WTC11 (cell line): ENCODE data around the gene LAMA5.

ENCODE experiments used
- CREB1 ChIP-seq: sonication (generic); formaldehyde crosslinking; IDR thresholded peaks from 2 replicates; pipeline ENCODE4 v1.8.0; 2023; ENCODE audit warnings: mild to moderate bottlenecking, missing genetic modification reagents
- JAZF1 ChIP-seq: fragments of 250-450 bp; sonication (Bioruptor Pico); IDR thresholded peaks from 2 replicates; pipeline ENCODE4 v1.9.0; 2021; ENCODE audit warnings: moderate library complexity, mild to moderate bottlenecking, inconsistent platforms
- PRRX2 ChIP-seq: fragments of 250-450 bp; sonication (Bioruptor Pico); IDR thresholded peaks from 2 replicates; pipeline ENCODE4 v1.8.0; 2021; ENCODE audit warnings: mild to moderate bottlenecking
- TP53 ChIP-seq: sonication (generic); formaldehyde crosslinking; IDR thresholded peaks from 2 replicates; pipeline ENCODE4 v1.8.1; 2023; ENCODE audit warnings: mild to moderate bottlenecking, missing genetic modification reagents
- ZBTB21 ChIP-seq: sonication (generic); formaldehyde crosslinking; IDR thresholded peaks from 2 replicates; pipeline ENCODE4 v1.8.1; 2023; ENCODE audit warnings: mild to moderate bottlenecking, missing genetic modification reagents, borderline replicate concordance
- TF ChIP-seq, protein P1 (sequence below): sonication (generic); formaldehyde crosslinking; IDR thresholded peaks from 2 replicates; pipeline ENCODE4 v1.8.1; 2022; ENCODE audit warnings: mild to moderate bottlenecking, missing genetic modification reagents, moderate library complexity, borderline replicate concordance
- TF ChIP-seq, protein P2 (sequence below): fragments of 200-600 bp; IDR thresholded peaks from 2 replicates; pipeline ENCODE4 v1.8.0; 2022; ENCODE audit warnings: antibody characterized with exemption
- TF ChIP-seq, protein P3 (sequence below): sonication (generic); formaldehyde crosslinking; IDR thresholded peaks from 2 replicates; pipeline ENCODE4 v1.8.0; 2022; ENCODE audit warnings: mild to moderate bottlenecking, missing genetic modification reagents
- TF ChIP-seq, protein P4 (sequence below): sonication (generic); formaldehyde crosslinking; IDR thresholded peaks from 2 replicates; pipeline ENCODE4 v1.8.1; 2022; ENCODE audit warnings: missing genetic modification reagents, borderline replicate concordance
- TF ChIP-seq, protein P5 (sequence below): sonication (generic); formaldehyde crosslinking; conservative IDR thresholded peaks from 2 replicates; pipeline ENCODE4 v1.8.1; 2023; ENCODE audit warnings: mild to moderate bottlenecking, low read depth, missing genetic modification reagents, moderate library complexity

DNA sequence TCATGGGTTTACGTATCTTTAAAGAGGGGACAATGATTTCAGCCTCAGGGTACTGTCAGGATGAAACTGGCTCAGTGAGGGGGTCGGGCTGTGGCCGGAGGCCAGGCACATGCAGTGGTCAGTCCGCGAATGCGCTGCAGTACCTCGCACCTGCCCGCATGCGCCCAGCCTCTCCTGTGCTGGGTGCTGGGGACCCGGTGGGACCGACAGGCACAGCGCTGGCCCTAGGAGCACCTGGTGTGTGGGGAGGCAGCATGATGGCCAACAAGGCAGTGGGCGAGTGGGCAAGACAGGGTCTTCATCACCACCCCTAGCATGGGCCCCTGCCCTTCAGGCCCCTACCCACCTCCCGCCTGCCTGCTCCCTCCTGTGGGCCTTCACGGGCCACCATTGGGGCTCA is 40.9 kb upstream of the LAMA5 start:
- TF ChIP-seq, protein P1, sequence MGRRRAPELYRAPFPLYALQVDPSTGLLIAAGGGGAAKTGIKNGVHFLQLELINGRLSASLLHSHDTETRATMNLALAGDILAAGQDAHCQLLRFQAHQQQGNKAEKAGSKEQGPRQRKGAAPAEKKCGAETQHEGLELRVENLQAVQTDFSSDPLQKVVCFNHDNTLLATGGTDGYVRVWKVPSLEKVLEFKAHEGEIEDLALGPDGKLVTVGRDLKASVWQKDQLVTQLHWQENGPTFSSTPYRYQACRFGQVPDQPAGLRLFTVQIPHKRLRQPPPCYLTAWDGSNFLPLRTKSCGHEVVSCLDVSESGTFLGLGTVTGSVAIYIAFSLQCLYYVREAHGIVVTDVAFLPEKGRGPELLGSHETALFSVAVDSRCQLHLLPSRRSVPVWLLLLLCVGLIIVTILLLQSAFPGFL (CRISPR knock-in tag) = no peak
- TF ChIP-seq, protein P2, sequence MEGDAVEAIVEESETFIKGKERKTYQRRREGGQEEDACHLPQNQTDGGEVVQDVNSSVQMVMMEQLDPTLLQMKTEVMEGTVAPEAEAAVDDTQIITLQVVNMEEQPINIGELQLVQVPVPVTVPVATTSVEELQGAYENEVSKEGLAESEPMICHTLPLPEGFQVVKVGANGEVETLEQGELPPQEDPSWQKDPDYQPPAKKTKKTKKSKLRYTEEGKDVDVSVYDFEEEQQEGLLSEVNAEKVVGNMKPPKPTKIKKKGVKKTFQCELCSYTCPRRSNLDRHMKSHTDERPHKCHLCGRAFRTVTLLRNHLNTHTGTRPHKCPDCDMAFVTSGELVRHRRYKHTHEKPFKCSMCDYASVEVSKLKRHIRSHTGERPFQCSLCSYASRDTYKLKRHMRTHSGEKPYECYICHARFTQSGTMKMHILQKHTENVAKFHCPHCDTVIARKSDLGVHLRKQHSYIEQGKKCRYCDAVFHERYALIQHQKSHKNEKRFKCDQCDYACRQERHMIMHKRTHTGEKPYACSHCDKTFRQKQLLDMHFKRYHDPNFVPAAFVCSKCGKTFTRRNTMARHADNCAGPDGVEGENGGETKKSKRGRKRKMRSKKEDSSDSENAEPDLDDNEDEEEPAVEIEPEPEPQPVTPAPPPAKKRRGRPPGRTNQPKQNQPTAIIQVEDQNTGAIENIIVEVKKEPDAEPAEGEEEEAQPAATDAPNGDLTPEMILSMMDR = no peak
- TF ChIP-seq, protein P3, sequence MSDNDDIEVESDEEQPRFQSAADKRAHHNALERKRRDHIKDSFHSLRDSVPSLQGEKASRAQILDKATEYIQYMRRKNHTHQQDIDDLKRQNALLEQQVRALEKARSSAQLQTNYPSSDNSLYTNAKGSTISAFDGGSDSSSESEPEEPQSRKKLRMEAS (CRISPR knock-in tag) = no peak
- TF ChIP-seq CREB1 (CRISPR knock-in tag) (no peak), TP53 (CRISPR knock-in tag) (no peak), JAZF1 (CRISPR knock-in tag) (no peak), PRRX2 (CRISPR knock-in tag) (no peak), ZBTB21 (no peak)
- TF ChIP-seq, protein P4, sequence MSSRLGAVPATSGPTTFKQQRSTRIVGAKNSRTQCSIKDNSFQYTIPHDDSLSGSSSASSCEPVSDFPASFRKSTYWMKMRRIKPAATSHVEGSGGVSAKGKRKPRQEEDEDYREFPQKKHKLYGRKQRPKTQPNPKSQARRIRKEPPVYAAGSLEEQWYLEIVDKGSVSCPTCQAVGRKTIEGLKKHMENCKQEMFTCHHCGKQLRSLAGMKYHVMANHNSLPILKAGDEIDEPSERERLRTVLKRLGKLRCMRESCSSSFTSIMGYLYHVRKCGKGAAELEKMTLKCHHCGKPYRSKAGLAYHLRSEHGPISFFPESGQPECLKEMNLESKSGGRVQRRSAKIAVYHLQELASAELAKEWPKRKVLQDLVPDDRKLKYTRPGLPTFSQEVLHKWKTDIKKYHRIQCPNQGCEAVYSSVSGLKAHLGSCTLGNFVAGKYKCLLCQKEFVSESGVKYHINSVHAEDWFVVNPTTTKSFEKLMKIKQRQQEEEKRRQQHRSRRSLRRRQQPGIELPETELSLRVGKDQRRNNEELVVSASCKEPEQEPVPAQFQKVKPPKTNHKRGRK (CRISPR knock-in tag) = no peak
- TF ChIP-seq, protein P5, sequence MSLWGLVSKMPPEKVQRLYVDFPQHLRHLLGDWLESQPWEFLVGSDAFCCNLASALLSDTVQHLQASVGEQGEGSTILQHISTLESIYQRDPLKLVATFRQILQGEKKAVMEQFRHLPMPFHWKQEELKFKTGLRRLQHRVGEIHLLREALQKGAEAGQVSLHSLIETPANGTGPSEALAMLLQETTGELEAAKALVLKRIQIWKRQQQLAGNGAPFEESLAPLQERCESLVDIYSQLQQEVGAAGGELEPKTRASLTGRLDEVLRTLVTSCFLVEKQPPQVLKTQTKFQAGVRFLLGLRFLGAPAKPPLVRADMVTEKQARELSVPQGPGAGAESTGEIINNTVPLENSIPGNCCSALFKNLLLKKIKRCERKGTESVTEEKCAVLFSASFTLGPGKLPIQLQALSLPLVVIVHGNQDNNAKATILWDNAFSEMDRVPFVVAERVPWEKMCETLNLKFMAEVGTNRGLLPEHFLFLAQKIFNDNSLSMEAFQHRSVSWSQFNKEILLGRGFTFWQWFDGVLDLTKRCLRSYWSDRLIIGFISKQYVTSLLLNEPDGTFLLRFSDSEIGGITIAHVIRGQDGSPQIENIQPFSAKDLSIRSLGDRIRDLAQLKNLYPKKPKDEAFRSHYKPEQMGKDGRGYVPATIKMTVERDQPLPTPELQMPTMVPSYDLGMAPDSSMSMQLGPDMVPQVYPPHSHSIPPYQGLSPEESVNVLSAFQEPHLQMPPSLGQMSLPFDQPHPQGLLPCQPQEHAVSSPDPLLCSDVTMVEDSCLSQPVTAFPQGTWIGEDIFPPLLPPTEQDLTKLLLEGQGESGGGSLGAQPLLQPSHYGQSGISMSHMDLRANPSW (CRISPR knock-in tag) = no peak
